Thyroid gland (tissue), 4 donors: Measurements from ENCODE around the gene NREP.

Experiments
- CTCF ChIP-seq, 6 experiments: fragments of 200-600 bp in 3 of 6; fragments of 450-650 bp in 3 of 6; sonication (generic) in 3 of 6; IDR thresholded peaks; one replicate each; pipeline ENCODE4 v1.5.1; 2016 to 2019; ENCODE audit warnings: antibody characterized with exemption in 6 of 6, mild to moderate bottlenecking in 2 of 6, inconsistent platforms in 1 of 6, moderate library complexity in 1 of 6
- POLR2A ChIP-seq, 2 donors: fragments of 450-650 bp; IDR thresholded peaks; one replicate each; pipeline ENCODE4 v1.6.1; 2017; ENCODE audit warnings: antibody characterized with exemption in 2 of 2, mild to moderate bottlenecking in 2 of 2, moderate library complexity in 1 of 2

- TF ChIP-seq CTCF (IDR thresholded peaks at IDR 0.05), result no peak
- TF ChIP-seq POLR2A (IDR thresholded peaks at IDR 0.05), result no peak
Observed at GRCh38 chr5:111779922-111780292, 22.9 kb upstream of the NREP start.
